ENCODE results near the gene RAD50. TPM values are rescaled to one million over a fixed set of nuclear protein-coding genes. Genes with fewer than 3 reads are reported as not detected.

Gene RAD50
- polyA plus RNA-seq, 1 of the 3 experiments (the other 2 are of a cell fraction): 20.0 TPM

- Histone ChIP-seq H3K4me2 (no peak overlapping the region), H2AFZ (ENCODE audit: low read depth) (no peak overlapping the region), H3F3A (replicated peaks; ENCODE audit: insufficient read depth) (no peaks in the 10 kb centered on the region), H3K27ac (ENCODE audit: low read depth in 2 of 2, low read length in 1 of 2) (no peak overlapping the region), H3K4me1 (ENCODE audit: control insufficient read depth in 1 of 2, insufficient read depth in 2 of 2, low read depth in 1 of 2, low read length in 1 of 2) (peaks cover 0 to 3% of the 10 kb centered on the region in 2 experiments; a peak in 1 of 4 replicates), H4K20me1 (ENCODE audit: insufficient read depth) (no peaks in the 10 kb centered on the region), H3K9me3 (no peaks in the 10 kb centered on the region), H3K9me2 (no peaks in the 10 kb centered on the region), H3K27me3 (ENCODE audit: insufficient read depth) (no peaks in the 10 kb centered on the region), H3K36me3 (replicated peaks in 1 of 2; ENCODE audit: control insufficient read depth in 1 of 2, insufficient read depth in 2 of 2, low read length in 1 of 2) (no peaks in the 10 kb centered on the region), H3K9ac (no peak overlapping the region), H3K4me3 (ENCODE audit: low read depth in 2 of 2, low read length in 1 of 2) (no peak overlapping the region), H3K79me2 (ENCODE audit: insufficient read depth) (no peaks in the 10 kb centered on the region)
- ChIA-PET CTCF (interaction anchor here (0.7 to 1.0 kb wide), 2 partner anchors 11 kb away, joined by 3 to 4 read pairs; no protein-coding TSS in a partner anchor), POLR2A (no interaction called here)
- TF ChIP-seq PBX3 (IDR thresholded peaks at IDR 0.05) (no peak), FOXJ3 (CRISPR knock-in tag; IDR thresholded peaks at IDR 0.05) (no peak), GATA2 (CRISPR knock-in tag; IDR thresholded peaks at IDR 0.05) (no peak), SIN3A (IDR thresholded peaks at IDR 0.05; ENCODE audit: borderline replicate concordance, low read depth, low read length) (no peak), SMC3 (IDR thresholded peaks at IDR 0.05; ENCODE audit: low read depth, low read length) (no peak), CHD2 (IDR thresholded peaks at IDR 0.05; ENCODE audit: low read length, partially characterized antibody) (no peak), JUND (IDR thresholded peaks at IDR 0.05) (no peak), TCF12 (IDR thresholded peaks at IDR 0.05) (no peak)
- no peak for DNase-seq
- whole genome bisulfite sequencing (ENCODE audit: low lambda C conversion rate): 91% methylated on average over 14 of the region's 16 CpGs
Measured at GRCh38 chr5:132666310-132667123, 109.7 kb downstream of the RAD50 start.

- H3F3A ChIP-seq (replicated peaks; ENCODE audit: insufficient read depth): no peaks in the 10 kb centered on the region
- no peak for TF ChIP-seq TCF12 (IDR thresholded peaks at IDR 0.05)
- no peak for TF ChIP-seq RXRA (IDR thresholded peaks at IDR 0.05; ENCODE audit: borderline replicate concordance, low read depth)
- no peak for TF ChIP-seq CHD2 (IDR thresholded peaks at IDR 0.05; ENCODE audit: low read length, partially characterized antibody)
- TF ChIP-seq FOXJ3 (CRISPR knock-in tag; IDR thresholded peaks at IDR 0.05): no peak
- no peak for TF ChIP-seq CTCF (IDR thresholded peaks at IDR 0.05)
- no peak for TF ChIP-seq ZBTB33 (IDR thresholded peaks at IDR 0.05; ENCODE audit: borderline replicate concordance, low read depth)
- TF ChIP-seq GABPA (IDR thresholded peaks at IDR 0.05; ENCODE audit: low read depth): no peak
- TF ChIP-seq RCOR1 (IDR thresholded peaks at IDR 0.05; ENCODE audit: low read length): no peak
- TF ChIP-seq SMC3 (IDR thresholded peaks at IDR 0.05; ENCODE audit: low read depth, low read length): no peak
- TF ChIP-seq FOXM1 (IDR thresholded peaks at IDR 0.05; ENCODE audit: low read depth): no peak
- TF ChIP-seq JUND (IDR thresholded peaks at IDR 0.05): no peak
- TF ChIP-seq RFX5 (IDR thresholded peaks at IDR 0.05; ENCODE audit: low read length): no peak
- TF ChIP-seq PBX3 (IDR thresholded peaks at IDR 0.05): no peak
- TF ChIP-seq ELF1 (IDR thresholded peaks at IDR 0.05): no peak
- CTCF ChIA-PET: no interaction called here
Measured at GRCh38 chr5:132667309-132667708, 110.5 kb downstream of the RAD50 start.

More at GRCh38 chr5:132667309-132667708, 110.5 kb downstream of the RAD50 start:
- Histone ChIP-seq H3K9ac (no peak overlapping the region), H4K20me1 (ENCODE audit: insufficient read depth) (no peaks in the 10 kb centered on the region), H3K36me3 (replicated peaks in 1 of 2; ENCODE audit: control insufficient read depth in 1 of 2, insufficient read depth in 2 of 2, low read length in 1 of 2) (no peaks in the 10 kb centered on the region), H3K9me2 (no peaks in the 10 kb centered on the region), H3K4me2 (no peak overlapping the region), H3K27ac (ENCODE audit: low read depth in 2 of 2, low read length in 1 of 2) (no peak overlapping the region), H2AFZ (ENCODE audit: low read depth) (no peak overlapping the region), H3K79me2 (ENCODE audit: insufficient read depth) (no peaks in the 10 kb centered on the region), H3K4me3 (ENCODE audit: low read depth in 2 of 2, low read length in 1 of 2) (no peak overlapping the region), H3K4me1 (ENCODE audit: control insufficient read depth in 1 of 2, insufficient read depth in 2 of 2, low read depth in 1 of 2, low read length in 1 of 2) (peaks cover 0 to 3% of the 10 kb centered on the region in 2 experiments; a peak in 1 of 4 replicates), H3K27me3 (ENCODE audit: insufficient read depth) (no peaks in the 10 kb centered on the region), H3K9me3 (no peaks in the 10 kb centered on the region)
- WGBS (ENCODE audit: low lambda C conversion rate): 89% methylated on average over 10 of the region's 10 CpGs
- no peak for DNase-seq
- POLR2A ChIA-PET: no interaction called here
